Inflammatory macrophage treated with lipopolysaccharide for 4 hours (primary cell): ENCODE measurements around the gene HOXA2.

Experiments
- DNase-seq: peaks from one replicate; pipeline ENCODE4 v3.0.0-alpha.2; 2020

The HOXA2 gene

DNA sequence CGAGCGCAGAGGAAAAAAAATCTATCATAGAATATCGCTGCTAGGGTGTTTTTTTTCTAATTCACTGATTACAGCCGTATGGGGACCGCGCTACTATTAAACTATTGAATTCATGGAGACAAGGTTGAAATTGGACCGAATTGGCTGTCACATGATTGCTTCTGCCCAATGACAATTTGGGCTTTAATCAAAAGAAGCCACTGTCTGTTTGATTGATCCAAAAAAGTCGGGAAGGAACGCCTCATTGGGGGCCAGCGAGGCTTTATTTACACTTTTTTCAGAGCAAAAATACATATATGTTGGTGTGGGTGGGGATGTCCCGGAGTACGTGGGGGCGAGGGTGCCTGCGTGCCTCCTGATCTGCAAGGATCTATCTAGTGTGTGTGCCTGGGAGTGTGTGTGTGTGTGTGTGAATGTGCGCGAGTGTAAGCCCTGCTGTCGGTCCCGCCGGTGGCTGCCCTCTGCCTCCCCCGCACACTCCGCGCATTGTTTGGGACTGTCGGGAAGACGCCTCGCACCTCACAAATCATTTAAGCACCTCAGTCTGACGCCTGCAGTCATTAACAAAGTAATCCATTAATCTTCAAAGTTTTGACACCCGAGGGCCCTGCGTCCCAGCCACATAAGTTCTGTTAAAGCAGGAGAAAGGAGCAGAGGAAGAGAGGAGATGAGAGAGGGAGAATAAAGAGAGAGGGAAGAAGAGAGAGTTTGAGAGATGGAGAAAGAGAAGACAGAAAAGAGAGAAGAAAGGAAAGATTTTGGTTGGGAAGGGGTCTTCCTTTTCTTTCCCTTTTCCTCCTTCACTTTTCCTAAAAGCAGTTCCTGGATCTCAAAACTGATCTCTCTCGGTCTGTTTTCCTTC, at the start of gene HOXA2:
Gene HOXA2 (minus strand): TSS at position 103 of the 862 bp plus-strand sequence. CDS start 183 bp downstream, outside the sequence.
- no peak for DNase-seq

DNA sequence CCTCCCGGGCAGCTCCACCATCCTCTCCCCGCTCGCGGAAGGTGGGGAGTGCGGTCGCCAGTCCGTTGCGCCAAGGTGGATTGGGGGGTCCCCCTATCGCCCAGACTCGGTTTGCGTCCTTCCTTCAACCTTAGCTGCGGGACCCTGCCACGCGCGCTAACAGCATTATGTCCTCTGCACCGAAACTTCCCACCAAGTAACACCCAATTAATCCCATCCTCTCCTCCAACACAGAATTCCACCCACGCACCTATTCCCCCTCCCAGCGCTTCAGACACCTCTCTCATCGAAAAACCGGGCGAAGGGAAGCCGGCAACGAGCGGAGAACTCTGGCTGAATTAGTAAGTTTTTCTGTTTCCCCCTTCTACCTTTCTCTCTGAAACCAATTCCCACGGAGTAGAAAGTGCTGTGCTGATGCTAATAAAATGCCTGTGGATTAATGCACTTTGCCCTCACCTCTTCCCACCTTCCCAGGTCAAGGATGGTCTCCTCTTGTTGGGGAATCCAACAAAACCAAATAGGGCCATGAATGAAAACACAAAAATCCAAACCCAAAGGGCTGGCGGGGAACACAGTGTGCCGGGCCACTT, 49.0 kb upstream of the HOXA2 start:
- DNase-seq = no peak

DNA sequence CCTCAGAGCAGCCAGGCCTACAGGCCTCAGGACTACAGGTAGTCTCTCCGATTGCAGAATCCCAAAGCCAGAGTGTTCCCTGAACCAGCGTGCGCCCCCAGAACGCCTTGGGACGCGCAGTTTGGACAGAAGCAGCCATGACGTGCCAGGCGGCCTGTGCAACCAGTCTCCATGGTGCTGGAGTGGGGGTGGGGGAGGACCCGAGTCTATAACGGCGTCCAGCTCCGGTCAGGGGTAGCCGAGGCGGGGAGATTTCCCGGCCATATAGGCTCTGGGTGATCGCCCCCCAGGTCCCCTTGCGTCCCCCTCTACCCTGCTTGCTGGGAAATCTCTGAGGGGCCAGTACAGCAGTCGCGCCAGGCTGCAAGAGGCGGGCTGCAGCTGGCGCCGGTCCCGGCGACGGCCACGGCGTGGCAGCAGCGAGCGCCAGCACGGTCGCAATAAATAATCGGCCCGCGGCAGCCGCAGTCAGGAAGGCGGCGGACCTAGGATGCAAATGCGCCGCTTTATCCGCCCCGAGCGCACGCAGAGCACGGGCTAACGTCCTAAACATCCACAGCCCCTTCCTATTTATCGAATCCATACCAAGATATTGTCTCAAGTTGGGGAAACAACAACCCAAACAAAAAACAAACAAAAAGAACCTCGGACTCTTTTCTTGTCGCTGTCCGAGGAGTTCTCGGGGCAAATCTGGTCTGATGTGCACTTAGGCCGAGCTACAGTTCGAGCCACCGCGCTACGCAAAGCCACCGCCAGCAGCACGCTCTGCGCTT, 48.3 kb upstream of the HOXA2 start:
- peak; percentile 68 for DNase-seq

DNA sequence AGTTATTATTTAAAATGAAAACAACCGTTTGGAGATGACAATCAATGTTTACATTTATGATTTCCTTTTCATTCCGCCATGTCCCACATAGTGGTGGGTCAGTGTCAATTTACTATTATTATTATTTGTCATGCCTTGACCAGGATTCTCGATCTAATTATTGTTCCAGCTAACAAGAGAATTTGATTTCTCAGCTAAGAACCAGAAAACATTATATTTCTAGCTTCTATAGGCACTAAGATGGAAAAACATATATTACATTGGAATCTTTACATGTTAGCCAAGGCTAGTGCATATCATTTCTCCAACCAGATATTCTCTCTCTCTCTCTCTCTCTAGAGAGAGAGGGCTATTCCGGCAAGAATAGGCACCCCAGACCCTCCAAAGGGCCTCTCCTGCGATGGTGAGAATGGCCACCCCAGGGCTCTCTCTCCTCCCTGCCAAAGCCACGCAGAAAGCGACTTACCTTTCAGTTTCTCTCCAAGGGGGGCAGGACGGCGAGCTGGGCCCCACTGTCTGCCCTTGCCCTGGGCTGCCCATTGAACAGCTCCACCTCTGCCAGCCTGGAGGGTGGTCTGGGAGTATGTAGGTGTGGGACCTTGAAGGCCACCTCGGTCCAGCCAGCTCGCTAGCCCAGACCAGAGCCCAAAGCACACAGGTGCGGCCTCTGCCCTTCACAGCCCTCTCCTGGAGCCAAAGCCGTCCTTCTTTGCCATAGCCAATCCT, 47.5 kb upstream of the HOXA2 start:
- DNase-seq = no peak

DNA sequence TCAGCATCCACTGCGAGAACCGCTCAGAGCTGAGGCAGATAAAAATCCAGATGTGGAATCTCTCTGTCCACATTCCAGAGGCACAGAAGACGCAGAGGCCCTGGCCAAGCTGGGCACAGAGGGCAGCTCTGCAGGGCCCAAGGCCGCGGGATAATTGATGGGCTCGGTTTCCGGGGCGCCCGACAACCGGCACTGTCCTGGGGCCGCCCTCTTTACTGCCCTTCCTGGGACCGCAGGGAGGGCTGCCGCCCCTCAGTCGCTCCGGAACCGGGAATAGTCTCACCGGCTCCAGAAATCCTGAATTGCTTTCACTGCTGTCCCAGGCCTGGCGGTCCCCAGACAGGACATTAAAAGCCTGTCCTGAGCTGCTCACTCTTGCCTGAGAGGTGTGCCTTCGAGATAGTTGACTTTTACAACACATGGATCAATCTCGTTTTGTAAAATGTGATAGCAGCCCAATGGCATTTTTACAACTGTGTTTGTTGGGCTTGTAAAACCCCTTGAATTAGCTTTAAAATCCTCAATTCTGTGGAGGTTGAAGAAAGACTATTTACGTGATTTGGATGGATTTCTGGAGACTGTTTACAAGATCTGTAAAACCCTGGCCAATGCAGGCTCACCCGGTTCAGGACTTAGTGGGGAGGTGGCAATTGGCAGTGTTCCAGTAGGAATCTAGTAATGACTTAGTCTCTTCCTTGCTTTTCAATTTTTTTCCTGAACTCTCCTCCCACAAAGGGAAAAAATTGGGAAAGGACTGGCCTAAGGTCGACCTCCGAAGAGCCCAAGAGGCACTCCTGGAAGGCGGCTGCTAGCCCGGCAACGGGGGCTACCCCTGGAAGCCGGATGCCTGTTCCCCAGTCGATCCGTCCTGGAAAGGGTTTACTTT, 46.5 kb upstream of the HOXA2 start:
- no peak for DNase-seq

DNA sequence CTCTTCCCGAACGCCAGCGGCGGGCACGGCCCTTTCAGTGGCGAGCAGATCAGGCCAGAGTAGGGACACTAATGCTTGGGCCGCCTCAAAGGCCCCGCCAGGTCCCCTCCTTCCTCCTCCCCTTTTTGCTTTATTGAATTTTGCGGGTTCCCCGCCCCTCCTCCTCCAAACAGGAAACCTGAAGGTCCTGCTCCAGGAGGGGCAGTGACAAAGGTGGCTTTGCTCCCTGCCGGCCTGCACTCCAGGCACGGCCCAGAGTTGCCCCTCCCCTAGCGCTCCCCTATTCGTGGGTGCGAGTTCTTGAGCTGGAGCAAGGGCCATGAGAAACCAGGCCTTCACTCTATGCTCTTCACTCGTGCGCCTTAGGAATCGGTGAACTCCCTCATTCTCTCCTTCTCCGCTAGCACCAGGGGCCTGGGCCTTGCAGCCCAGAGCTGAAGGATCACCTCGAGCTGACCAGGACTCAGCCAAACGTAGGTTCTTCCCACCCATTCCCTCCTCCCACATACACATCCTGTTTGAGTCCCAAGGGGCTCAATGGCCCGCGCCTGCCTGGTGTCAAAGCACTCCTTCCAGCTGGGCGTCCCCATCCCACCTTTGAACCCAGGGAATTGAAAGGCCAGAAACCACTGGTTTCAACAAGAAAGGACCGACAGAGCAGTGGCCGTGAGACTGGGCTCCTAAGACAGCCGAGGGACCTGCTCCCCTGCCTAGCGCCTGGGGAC, 45.7 kb upstream of the HOXA2 start:
- no peak for DNase-seq

DNA sequence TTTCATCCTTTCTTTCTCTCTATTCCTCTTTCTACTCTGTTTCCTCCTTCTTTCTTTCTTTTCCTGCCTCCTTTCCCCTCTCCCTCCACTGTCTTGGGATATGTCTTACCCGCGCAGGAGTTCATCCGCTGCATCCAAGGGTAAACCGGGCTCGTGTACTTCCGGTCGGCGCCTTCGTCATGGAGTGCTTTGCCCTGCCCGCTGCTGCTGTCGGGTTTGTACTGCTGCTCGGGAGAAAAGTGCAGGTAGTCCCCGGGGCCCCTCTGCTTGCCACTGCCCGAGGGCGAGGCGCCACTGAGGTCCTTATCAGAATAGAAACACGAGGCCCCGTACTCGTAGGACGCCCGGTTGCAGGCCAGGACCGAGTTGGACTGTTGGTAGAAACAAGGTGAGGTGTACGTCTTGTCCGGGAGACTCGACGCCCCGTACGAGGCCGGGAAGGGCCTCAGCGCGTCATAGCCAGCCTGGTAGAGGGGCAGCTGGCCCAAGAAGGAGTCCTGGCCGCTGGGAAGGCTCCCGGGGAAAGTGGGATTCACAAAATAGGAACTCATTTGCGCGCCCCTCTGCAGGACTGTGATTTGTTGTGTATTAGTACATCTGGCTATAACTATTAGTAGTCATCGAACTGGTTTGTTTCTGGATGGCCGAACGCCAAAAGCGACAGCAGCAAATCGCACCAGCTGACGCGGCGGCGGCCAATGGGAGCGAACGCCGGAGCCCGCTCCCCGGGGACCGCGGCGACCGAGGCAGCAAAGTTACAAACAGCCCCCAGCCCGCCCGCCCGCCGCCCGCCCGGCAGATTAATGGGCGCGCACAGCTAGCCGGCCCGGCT, 44.9 kb upstream of the HOXA2 start, which contains the start of gene HOXA6:
Gene HOXA6 (minus strand): TSS at position 576 of the 832 bp plus-strand sequence. CDS start 25 bp downstream, at position 551.
- no peak for DNase-seq

DNA sequence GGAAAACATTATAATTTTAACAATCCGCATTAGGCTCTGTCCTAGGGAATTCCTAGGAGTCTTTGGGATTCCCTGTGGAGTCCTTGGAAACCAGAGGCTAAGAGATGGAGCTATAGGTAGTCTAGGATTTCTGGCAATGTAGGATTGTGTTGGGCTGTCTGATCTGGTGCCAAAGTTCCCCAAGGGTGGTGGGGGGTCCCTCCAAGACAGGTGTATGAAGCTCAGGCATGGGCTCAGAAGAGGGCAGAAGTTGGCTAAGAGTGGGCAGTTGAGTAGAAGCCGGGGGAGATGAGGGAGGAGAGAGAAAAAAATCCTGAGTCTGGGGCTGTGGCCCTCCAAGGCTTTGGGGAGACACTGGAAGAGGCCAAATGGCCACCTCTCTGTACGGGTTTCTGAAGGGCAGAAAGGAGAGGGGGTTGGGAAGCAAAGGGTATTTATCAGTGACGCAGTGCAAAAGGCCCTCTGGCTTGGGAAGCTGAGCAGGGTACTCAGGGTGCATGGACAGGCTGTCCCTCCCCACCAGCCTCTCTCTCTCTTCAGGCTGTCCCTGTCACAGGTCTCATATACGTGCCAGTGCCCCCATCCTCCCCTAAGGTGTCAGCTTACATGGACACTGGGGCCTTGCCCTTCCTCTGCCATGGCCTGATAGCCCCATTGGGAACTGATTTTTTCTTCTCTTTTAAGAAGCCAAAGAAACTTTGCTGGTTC, 44.2 kb upstream of the HOXA2 start:
- DNase-seq = no peak

DNA sequence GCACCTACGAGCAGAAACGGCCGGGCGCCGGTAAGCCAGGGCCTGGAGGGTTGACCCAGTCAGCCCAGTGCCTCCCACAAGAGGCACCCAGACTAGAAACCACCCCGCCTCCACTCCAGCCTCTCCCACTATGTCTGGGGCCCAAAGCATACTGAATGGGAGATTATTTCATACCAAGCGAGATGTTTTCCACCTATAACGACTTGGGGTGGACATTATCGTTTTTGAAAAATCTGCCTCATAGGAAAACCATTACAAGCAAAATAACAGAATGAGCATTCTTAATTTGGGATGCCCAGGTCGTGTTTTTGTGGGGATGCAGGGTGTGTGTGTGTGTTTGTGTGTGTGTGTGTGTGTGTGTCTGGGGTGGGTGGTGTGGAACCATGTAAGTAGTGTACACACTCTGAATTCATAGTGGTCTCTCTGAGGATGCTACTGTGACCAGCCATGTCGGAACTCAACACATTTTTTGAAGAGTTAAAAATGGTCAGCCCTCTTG, 43.5 kb upstream of the HOXA2 start:
- no peak for DNase-seq

DNA sequence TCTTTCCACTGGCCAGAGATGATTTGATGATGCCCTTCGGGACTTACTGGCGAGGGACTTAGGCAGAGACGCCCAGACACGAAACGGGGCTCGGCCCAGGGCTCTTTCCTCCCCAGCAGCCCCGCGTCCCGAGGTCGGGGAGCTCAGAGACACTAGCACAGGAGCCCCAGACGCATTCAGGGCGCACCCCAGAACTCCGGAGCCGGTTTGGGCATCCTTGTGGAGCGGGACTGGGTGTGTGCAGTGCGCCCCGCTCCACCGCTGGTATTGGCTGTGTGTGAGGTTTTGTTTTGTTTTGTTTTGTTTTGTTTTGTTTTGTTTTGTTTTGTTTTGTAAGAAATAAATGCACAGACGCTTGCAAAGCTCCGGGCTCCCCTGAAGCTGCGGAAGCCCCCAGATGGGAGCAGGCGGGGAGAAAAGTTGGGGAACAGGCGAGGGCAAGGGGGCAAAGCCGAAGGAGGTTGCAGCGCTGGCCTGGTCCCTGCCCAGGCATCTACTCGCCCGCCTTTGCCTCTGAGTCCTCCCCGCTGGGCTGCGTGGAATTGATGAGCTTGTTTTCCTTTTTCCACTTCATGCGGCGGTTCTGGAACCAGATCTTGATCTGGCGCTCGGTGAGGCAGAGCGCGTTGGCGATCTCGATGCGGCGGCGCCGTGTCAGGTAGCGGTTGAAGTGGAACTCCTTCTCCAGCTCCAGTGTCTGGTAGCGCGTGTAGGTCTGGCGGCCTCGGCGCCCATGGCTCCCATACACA, 42.9 kb upstream of the HOXA2 start:
- DNase-seq = no peak

DNA sequence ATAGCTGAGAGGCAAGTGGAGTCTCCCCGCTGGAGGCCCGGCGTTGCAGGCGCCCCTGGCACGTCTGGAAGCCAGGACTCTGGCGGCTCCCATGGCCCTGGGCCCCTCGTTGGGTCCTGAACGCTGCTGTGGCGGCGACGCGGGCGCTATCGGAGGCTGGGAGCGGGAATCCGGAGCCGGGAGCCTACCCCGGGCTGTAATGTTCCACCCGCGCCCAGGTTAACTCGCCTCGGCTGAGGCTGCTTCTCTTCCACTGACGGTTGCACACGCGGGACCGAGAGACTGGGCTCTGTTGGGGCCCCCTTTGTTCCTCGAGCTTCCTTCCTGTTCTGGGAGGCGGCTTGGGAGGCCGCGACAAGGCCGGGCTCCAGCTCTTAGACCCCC, 42.3 kb upstream of the HOXA2 start:
- no peak for DNase-seq

DNA sequence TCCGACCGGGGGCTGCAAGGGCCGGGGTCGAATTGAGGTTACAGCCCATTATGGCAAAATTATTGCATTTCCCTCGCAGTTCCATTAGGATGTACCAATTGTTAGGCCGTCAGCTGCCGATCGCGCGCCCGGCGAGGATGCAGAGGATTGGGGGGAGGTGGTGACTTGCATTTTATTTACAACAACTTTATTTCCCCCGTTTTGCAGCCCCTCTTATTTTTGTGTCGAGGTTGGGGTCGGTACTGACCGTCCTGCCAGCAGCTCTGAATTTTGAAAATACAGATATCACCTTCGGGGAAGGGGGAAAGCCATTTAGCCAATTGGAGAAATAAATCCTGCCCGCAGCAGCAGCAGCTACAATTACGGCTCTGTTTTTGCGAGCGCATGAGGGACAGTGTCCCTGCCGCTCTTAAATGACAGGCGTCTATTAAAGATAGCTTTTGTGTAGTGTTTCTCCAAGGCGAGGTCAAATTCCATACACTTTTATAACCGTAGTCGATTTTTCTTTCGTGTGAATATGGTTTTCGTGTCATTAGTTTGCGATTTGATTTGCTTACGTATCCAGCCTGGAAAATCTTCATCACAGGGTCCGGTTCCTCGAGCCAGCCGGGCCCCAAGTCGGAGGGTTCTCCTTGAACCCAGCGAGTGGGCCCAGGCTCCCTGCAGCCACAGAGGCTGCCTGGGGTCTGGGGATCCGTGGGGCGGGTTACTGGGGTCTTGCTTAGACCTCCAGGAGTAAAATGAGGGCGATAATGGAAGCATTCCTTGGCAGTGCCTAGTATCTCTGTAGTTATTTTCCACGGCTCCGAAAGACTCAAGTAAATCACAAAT, 41.7 kb upstream of the HOXA2 start:
- no peak for DNase-seq

DNA sequence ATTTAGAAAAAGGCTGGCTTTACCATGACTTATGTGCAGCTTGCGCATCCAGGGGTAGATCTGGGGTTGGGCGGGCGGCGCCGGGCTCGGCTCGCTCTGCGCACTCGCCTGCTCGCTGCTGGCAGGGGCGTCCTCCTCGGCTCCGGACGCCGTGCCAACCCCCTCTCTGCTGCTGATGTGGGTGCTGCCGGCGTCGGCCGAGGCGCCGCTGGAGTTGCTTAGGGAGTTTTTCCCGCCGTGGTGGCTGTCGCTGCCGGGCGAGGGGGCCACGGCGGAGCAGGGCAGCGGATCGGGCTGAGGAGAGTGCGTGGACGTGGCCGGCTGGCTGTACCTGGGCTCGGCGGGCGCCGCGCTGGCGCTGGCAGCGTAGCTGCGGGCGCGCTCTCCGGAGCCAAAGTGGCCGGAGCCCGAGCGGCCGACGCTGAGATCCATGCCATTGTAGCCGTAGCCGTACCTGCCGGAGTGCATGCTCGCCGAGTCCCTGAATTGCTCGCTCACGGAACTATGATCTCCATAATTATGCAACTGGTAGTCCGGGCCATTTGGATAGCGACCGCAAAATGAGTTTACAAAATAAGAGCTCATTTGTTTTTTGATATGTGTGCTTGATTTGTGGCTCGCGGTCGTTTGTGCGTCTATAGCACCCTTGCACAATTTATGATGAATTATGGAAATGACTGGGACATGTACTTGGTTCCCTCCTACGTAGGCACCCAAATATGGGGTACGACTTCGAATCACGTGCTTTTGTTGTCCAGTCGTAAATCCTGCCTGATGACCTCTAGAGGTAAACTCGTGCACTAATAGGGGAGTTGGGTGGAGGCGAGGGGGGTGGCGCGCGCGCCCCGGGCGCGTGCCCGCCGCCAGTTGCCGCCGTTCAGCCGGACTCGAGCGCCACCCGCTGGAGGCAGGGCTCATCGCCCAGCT, 40.8 kb upstream of the HOXA2 start, which contains the start of gene HOXA5:
Gene HOXA5 (minus strand): TSS at position 659 of the 927 bp plus-strand sequence. CDS start 74 bp downstream, at position 585.
- DNase-seq = peak; percentile 70

DNA sequence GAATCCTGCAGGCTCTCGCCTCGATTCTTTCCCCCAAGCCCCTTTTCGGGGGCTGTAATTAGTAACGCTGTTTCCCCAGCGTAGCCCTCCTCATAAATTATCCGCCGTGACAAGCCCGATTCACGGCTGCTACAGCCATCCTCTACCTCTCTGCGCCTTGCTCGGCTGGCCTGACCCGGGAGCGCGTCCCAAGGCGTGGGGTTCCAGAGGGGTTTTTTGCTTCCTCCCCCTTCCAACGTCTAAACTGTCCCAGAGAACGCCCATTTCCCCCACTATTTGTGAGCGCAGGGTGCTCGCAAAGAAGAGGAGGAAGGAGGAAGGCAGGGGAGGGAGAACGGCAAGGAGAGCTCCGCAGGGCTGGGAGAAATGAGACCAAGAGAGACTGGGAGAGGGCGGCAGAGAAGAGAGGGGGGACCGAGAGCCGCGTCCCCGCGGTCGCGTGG, 40.1 kb upstream of the HOXA2 start:
- DNase-seq = no peak

DNA sequence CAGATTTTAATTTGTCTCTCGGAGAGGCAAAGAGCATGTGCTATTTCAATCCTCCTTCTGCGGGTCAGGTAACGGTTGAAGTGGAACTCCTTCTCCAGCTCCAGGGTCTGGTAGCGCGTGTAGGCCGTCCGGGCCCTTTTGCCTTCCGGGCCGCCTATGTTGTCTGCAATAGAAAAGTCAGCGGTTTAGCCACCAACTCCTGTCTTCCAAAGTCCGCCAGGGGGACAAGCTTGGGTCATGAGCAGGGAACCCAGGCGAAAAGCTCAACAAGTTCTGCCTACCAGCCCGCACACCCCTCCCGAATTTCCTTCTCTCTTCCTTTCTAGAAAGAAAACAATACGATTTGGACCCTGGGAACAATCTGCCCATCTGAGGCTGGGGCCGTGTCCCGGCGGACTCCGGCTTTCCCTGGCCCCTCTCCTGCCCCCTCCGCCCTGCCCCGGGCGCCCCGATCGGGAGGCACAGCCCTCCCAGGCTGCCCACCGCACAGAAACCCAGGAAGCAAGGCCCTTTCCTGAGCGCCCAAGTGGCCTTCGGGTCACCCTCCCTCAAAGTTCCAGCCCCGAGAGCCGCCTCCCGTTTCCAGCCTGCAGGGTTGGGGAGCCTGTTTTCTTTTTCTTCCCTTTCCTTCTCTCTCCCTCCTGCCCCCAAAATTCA, 39.6 kb upstream of the HOXA2 start:
- DNase-seq = no peak
